ENCODE results near the gene TNK1.

DNA sequence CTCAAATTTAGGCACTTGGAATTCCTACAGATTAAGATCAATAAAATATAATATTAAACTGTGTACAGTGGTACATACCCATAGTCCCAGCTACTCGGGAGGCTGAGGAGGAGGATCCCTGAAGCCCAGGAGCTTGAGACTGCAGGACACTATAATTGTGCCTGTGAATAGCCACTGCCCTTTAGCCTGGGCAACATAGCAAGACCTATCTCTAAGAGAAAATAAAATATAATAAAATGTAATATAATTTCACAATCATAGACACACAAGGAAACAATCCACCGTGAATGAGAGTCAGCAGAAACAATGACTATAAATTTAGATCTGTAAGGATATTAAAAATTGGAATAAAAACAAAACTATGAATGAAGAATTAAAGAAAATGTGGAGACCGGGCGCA is 10.0 kb upstream of the TNK1 start:
- no peak for TF ChIP-seq POLR2A (IDR thresholded peaks at IDR 0.05; ENCODE audit: low read depth, low read length)
- TF ChIP-seq, protein P1, sequence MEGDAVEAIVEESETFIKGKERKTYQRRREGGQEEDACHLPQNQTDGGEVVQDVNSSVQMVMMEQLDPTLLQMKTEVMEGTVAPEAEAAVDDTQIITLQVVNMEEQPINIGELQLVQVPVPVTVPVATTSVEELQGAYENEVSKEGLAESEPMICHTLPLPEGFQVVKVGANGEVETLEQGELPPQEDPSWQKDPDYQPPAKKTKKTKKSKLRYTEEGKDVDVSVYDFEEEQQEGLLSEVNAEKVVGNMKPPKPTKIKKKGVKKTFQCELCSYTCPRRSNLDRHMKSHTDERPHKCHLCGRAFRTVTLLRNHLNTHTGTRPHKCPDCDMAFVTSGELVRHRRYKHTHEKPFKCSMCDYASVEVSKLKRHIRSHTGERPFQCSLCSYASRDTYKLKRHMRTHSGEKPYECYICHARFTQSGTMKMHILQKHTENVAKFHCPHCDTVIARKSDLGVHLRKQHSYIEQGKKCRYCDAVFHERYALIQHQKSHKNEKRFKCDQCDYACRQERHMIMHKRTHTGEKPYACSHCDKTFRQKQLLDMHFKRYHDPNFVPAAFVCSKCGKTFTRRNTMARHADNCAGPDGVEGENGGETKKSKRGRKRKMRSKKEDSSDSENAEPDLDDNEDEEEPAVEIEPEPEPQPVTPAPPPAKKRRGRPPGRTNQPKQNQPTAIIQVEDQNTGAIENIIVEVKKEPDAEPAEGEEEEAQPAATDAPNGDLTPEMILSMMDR (IDR thresholded peaks at IDR 0.05; ENCODE audit: extremely low read depth in 1 of 2, insufficient read depth in 1 of 2, low read depth in 1 of 2, low read length in 2 of 2) = no peak
- TF ChIP-seq EZH2 (IDR thresholded peaks at IDR 0.05; ENCODE audit: borderline replicate concordance, low read depth, low read length, severe bottlenecking) = no peak
- TF ChIP-seq MYC (IDR thresholded peaks at IDR 0.05; ENCODE audit: low read depth, low read length) = no peak
- no peak for TF ChIP-seq POLR2AphosphoS5 (IDR thresholded peaks at IDR 0.05; ENCODE audit: insufficient read depth, low read depth, low read length)
- no peak for TF ChIP-seq JUN (IDR thresholded peaks at IDR 0.05; ENCODE audit: borderline replicate concordance, insufficient read depth, insufficient read length, low read depth)
- no peak for TF ChIP-seq GATA2 (IDR thresholded peaks at IDR 0.05; ENCODE audit: insufficient read depth, insufficient read length, low read depth, low read length)
- TF ChIP-seq, protein P2, sequence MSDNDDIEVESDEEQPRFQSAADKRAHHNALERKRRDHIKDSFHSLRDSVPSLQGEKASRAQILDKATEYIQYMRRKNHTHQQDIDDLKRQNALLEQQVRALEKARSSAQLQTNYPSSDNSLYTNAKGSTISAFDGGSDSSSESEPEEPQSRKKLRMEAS (IDR thresholded peaks at IDR 0.05; ENCODE audit: insufficient read depth, insufficient read length) = no peak
